Ishikawa (cell line): ENCODE data around the gene FLT1.
A peak's percentile ranks its signal among the peaks of the same experiment; 100 is the strongest.

ENCODE experiments used
- CEBPB ChIP-seq: IDR thresholded peaks from 2 replicates; pipeline ENCODE4 v1.6.1; 2012
- CREB1 ChIP-seq: IDR thresholded peaks from 2 replicates; pipeline ENCODE4 v1.6.1; 2012; ENCODE audit warnings: low read depth
- EGR1 ChIP-seq: IDR thresholded peaks from 2 replicates; pipeline ENCODE4 v1.6.1; 2012
- EP300 ChIP-seq: IDR thresholded peaks from 2 replicates; pipeline ENCODE4 v1.6.1; 2012; ENCODE audit warnings: borderline replicate concordance
- FOXM1 ChIP-seq: IDR thresholded peaks from 2 replicates; pipeline ENCODE4 v1.6.1; 2012; ENCODE audit warnings: low read depth, borderline replicate concordance
- MAX ChIP-seq: IDR thresholded peaks from 2 replicates; pipeline ENCODE4 v1.6.1; 2012
- NFIC ChIP-seq: IDR thresholded peaks from 2 replicates; pipeline ENCODE4 v1.6.1; 2012
- RAD21 ChIP-seq: IDR thresholded peaks from 2 replicates; pipeline ENCODE4 v1.6.1; 2012; ENCODE audit warnings: low read depth
- REST ChIP-seq: IDR thresholded peaks from 2 replicates; pipeline ENCODE4 v1.6.1; 2012; ENCODE audit warnings: low read depth, mild to moderate bottlenecking
- TAF1 ChIP-seq: IDR thresholded peaks from 2 replicates; pipeline ENCODE4 v1.6.1; 2012; ENCODE audit warnings: low read depth, mild to moderate bottlenecking
- TCF12 ChIP-seq: IDR thresholded peaks from 2 replicates; pipeline ENCODE4 v1.6.1; 2012; ENCODE audit warnings: low read depth
- TEAD4 ChIP-seq: IDR thresholded peaks from 2 replicates; pipeline ENCODE4 v1.6.1; 2012
- USF1 ChIP-seq: IDR thresholded peaks from 2 replicates; pipeline ENCODE4 v1.6.1; 2012
- YY1 ChIP-seq: IDR thresholded peaks from 2 replicates; pipeline ENCODE4 v1.6.1; 2012; ENCODE audit warnings: low read depth
- ZBTB7A ChIP-seq: IDR thresholded peaks from 2 replicates; pipeline ENCODE4 v1.6.1; 2012; ENCODE audit warnings: low read depth

Gene FLT1

GRCh38 chr13:28528848-28529247 is 33.9 kb upstream of the FLT1 start:
- TF ChIP-seq RAD21 (peak; percentile 41; the same call in 1 of the 2 replicates), TCF12 (no peak), TEAD4 (no peak), EP300 (no peak), EGR1 (no peak)

GRCh38 chr13:28528388-28528787 is 33.5 kb upstream of the FLT1 start:
- TF ChIP-seq RAD21, result no peak
- TF ChIP-seq MAX, result no peak
- TF ChIP-seq EGR1, result no peak
- TF ChIP-seq EP300, result no peak
- no peak for TF ChIP-seq CREB1
- TF ChIP-seq TAF1, result no peak
- no peak for TF ChIP-seq NFIC
- no peak for TF ChIP-seq USF1
- no peak for TF ChIP-seq REST

- TF ChIP-seq CREB1 (no peak), NFIC (no peak), FOXM1 (no peak), MAX (no peak), TCF12 (no peak), YY1 (no peak), USF1 (no peak), EGR1 (no peak), ZBTB7A (no peak), RAD21 (no peak), TAF1 (no peak), CEBPB (no peak), EP300 (no peak), REST (no peak), TEAD4 (no peak)
Observed at GRCh38 chr13:28527629-28528028, 32.7 kb upstream of the FLT1 start.

- no peak for TF ChIP-seq CREB1
- TF ChIP-seq EP300, result no peak
- TF ChIP-seq TEAD4, result no peak
- no peak for TF ChIP-seq TCF12
- TF ChIP-seq MAX, result no peak
- no peak for TF ChIP-seq NFIC
- no peak for TF ChIP-seq FOXM1
- TF ChIP-seq REST, result no peak
- no peak for TF ChIP-seq EGR1
- TF ChIP-seq ZBTB7A, result no peak
- no peak for TF ChIP-seq RAD21
- TF ChIP-seq CEBPB, result no peak
- TF ChIP-seq TAF1, result no peak
Observed at GRCh38 chr13:28526876-28527275, 31.9 kb upstream of the FLT1 start.

GRCh38 chr13:28522871-28523270 is 27.9 kb upstream of the FLT1 start:
- no peak for TF ChIP-seq CREB1
- no peak for TF ChIP-seq CEBPB
- no peak for TF ChIP-seq USF1
- no peak for TF ChIP-seq YY1
- TF ChIP-seq MAX, result no peak
- TF ChIP-seq EP300, result no peak
